B cell (primary cell): ENCODE results near the gene CD44.

Source experiments
- CTCF ChIP-seq: fragments of 200-600 bp; IDR thresholded peaks from one replicate; pipeline ENCODE4 v1.8.0; 2022; ENCODE audit warnings: antibody characterized with exemption, mild to moderate bottlenecking
- EZH2 ChIP-seq: IDR thresholded peaks from 2 replicates; pipeline ENCODE4 v1.6.1; 2012; ENCODE audit warnings: borderline replicate concordance, low read depth, mild to moderate bottlenecking, moderate library complexity, low read length; ENCODE audit not compliant: insufficient read depth, poor library complexity, severe bottlenecking

- TF ChIP-seq CTCF (no peak), EZH2 (no peak)
Observed at GRCh38 chr11:35281169-35281688, 142.3 kb downstream of the CD44 start.
